NCI-H82 treated with DMSO at 0.1 percent for 48 hours (cell line): ENCODE data around the gene MUSK.
"Not testable (repeated sequence)": the region's sequence is repeated elsewhere in the genome, so short reads cannot be mapped to it uniquely, and the experiment has no call there.

ENCODE experiments used
- DNase-seq: peaks from one replicate; lab custom pipeline; 2025; ENCODE audit not compliant: unreplicated experiment; lab: John Stamatoyannopoulos, UW

MUSK gene

GRCh38 chr9:110808599-110808980 lies 140.0 kb downstream of the MUSK start:
- no peak for DNase-seq

- no peak for DNase-seq
Observed at GRCh38 chr9:110809038-110809595, 140.5 kb downstream of the MUSK start.

GRCh38 chr9:110810262-110810976 lies 141.8 kb downstream of the MUSK start:
- DNase-seq, result no peak

- DNase-seq, result no peak
Observed at GRCh38 chr9:110812886-110813285, 144.3 kb downstream of the MUSK start.

- no peak for DNase-seq
Observed at GRCh38 chr9:110814159-110814558, 145.6 kb downstream of the MUSK start.

- no peak for DNase-seq
Observed at GRCh38 chr9:110815361-110815760, 146.8 kb downstream of the MUSK start.

- DNase-seq, result no peak
Observed at GRCh38 chr9:110820381-110820780, 151.8 kb downstream of the MUSK start.

- DNase-seq, result no peak
Observed at GRCh38 chr9:110821064-110821463, 152.5 kb downstream of the MUSK start.

GRCh38 chr9:110825129-110825528 lies 156.5 kb downstream of the MUSK start:
- DNase-seq, result not testable (repeated sequence)

- DNase-seq, result no peak
Observed at GRCh38 chr9:110825950-110826349, 157.4 kb downstream of the MUSK start.

GRCh38 chr9:110826400-110826799 lies 157.8 kb downstream of the MUSK start:
- not testable (repeated sequence) for DNase-seq

- no peak for DNase-seq
Observed at GRCh38 chr9:110828264-110828663, 159.7 kb downstream of the MUSK start.

GRCh38 chr9:110830495-110830894 lies 161.9 kb downstream of the MUSK start:
- DNase-seq, result no peak

GRCh38 chr9:110832926-110833325 lies 164.3 kb downstream of the MUSK start:
- DNase-seq, result no peak

- DNase-seq, result no peak
Observed at GRCh38 chr9:110835404-110835803, 166.8 kb downstream of the MUSK start.

GRCh38 chr9:110835859-110836271 lies 167.3 kb downstream of the MUSK start:
- no peak for DNase-seq

- no peak for DNase-seq
Observed at GRCh38 chr9:110837401-110838005, 168.9 kb downstream of the MUSK start.

- DNase-seq, result no peak
Observed at GRCh38 chr9:110842169-110842568, 173.6 kb downstream of the MUSK start.

- no peak for DNase-seq
Observed at GRCh38 chr9:110842986-110843385, 174.4 kb downstream of the MUSK start.

GRCh38 chr9:110844121-110844520 lies 175.5 kb downstream of the MUSK start:
- no peak for DNase-seq

GRCh38 chr9:110846215-110846614 lies 177.6 kb downstream of the MUSK start:
- DNase-seq, result no peak

- no peak for DNase-seq
Observed at GRCh38 chr9:110847671-110848070, 179.1 kb downstream of the MUSK start.
